ENCODE results near the gene CKS1B. TPM values are rescaled to one million over a fixed set of nuclear protein-coding genes. Genes with fewer than 3 reads are reported as not detected.

Gene CKS1B
- total RNA-seq, 2 donors from 2014 or later: 145 to 229 TPM

DNA sequence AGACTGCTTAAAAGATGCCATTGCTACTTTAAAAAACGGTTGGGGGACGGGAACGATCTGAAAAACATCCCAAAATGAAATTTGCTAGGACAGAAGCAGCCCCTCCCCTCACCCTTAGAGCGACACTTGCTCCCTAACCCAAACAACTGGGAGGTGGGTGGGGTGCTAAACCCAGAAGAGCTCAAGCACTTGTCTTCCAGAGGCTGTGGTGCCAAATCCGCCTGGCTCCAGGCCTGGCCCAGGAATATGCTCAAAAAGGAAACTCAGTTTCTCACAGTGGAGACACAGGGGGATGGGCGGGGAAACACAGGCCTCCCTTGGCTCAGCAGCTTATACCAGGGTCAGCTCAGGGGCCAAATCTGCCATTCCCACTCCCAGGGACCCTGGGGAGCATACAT is 17.9 kb upstream of the CKS1B start:
- no peak for TF ChIP-seq CTCF (conservative IDR thresholded peaks at IDR 0.05)
- peak overlapping the region; percentile 94 for H3K4me3 ChIP-seq (ENCODE audit: low read length)
- no peaks in the 10 kb centered on the region for H3K27me3 Mint-ChIP-seq (ENCODE audit: insufficient read depth)
- H3K36me3 ChIP-seq (ENCODE audit: control insufficient read depth, insufficient read depth, low read length): peaks cover 17% of the 10 kb centered on the region
- H3K27ac ChIP-seq (ENCODE audit: low read depth, low read length): peak overlapping the region; percentile 97
- 14 to 60% methylated on average over 1 to 6 of the region's 6 CpGs for WGBS, 2 experiments (ENCODE audit: insufficient coverage in 1 of 2, insufficient read length in 1 of 2)
- H3K9me3 ChIP-seq (ENCODE audit: control insufficient read depth, low read length): no peaks in the 10 kb centered on the region
- H3K9ac ChIP-seq (ENCODE audit: extremely low read depth, low read length, poor library complexity, severe bottlenecking): peak overlapping the region; percentile 95
- peaks cover 19% of the 10 kb centered on the region for H3K4me1 ChIP-seq (ENCODE audit: control insufficient read depth, insufficient read depth, low read length)
- H3K27ac Mint-ChIP-seq: peak overlapping the region; percentile 99
- H3K9me3 Mint-ChIP-seq: no peaks in the 10 kb centered on the region
- peaks cover 14% of the 10 kb centered on the region for H3K36me3 Mint-ChIP-seq (ENCODE audit: low read depth)
- peak; percentile 68 for DNase-seq
- H3K4me1 Mint-ChIP-seq: peaks cover 52% of the 10 kb centered on the region
- no peaks in the 10 kb centered on the region for H3K27me3 ChIP-seq (ENCODE audit: control insufficient read depth, insufficient read depth, low read length, poor library complexity, severe bottlenecking)
- peak overlapping the region; percentile 75 for H3K4me3 Mint-ChIP-seq

DNA sequence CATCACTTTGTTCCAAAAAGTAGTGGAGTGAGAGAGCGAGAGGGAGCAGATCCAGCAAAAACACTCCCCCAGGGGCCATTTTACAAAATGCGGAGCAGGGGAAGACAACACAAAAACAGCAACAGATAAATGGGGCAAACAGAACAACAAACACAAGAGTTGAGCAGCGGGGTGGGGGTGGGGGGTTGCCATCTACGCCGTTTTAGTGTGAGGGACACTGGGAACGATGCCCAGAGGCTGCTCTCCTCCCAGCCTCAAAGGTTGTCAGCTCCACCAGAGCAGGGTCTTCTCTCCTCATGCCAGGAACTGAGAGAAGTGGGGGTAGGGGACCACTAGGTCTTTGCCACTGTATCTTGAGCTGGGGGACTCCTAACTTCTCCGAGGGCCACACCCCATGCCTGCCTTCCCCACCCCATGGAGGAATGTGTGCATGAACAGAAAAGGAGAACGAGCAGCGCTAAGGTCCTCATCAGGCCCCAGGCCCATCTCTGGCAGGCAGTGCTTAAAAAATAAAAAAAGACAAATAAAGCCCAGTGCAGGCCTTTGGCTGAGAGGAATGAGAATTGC is 17.3 kb upstream of the CKS1B start:
- H3K27ac Mint-ChIP-seq: peak overlapping the region; percentile 99
- no peaks in the 10 kb centered on the region for H3K27me3 Mint-ChIP-seq (ENCODE audit: insufficient read depth)
- peak overlapping the region; percentile 95 for H3K9ac ChIP-seq (ENCODE audit: extremely low read depth, low read length, poor library complexity, severe bottlenecking)
- H3K4me3 ChIP-seq (ENCODE audit: low read length): peak overlapping the region; percentile 94
- H3K4me1 Mint-ChIP-seq: peaks cover 53% of the 10 kb centered on the region
- no peak for DNase-seq
- peaks cover 19% of the 10 kb centered on the region for H3K4me1 ChIP-seq (ENCODE audit: control insufficient read depth, insufficient read depth, low read length)
- H3K9me3 ChIP-seq (ENCODE audit: control insufficient read depth, low read length): no peaks in the 10 kb centered on the region
- H3K36me3 ChIP-seq (ENCODE audit: control insufficient read depth, insufficient read depth, low read length): peaks cover 18% of the 10 kb centered on the region
- peak overlapping the region; percentile 75 for H3K4me3 Mint-ChIP-seq
- H3K9me3 Mint-ChIP-seq: no peaks in the 10 kb centered on the region
- H3K27me3 ChIP-seq (ENCODE audit: control insufficient read depth, insufficient read depth, low read length, poor library complexity, severe bottlenecking): no peaks in the 10 kb centered on the region
- peak overlapping the region; percentile 97 for H3K27ac ChIP-seq (ENCODE audit: low read depth, low read length)
- 67 to 74% methylated on average over 3 to 9 of the region's 9 CpGs for WGBS, 2 experiments (ENCODE audit: insufficient coverage in 1 of 2, insufficient read length in 1 of 2)
- TF ChIP-seq CTCF (conservative IDR thresholded peaks at IDR 0.05): no peak
- H3K36me3 Mint-ChIP-seq (ENCODE audit: low read depth): peaks cover 14% of the 10 kb centered on the region

- H3K9ac ChIP-seq (ENCODE audit: extremely low read depth, low read length, poor library complexity, severe bottlenecking): no peak overlapping the region
- H3K36me3 ChIP-seq (ENCODE audit: control insufficient read depth, insufficient read depth, low read length): peaks cover 25% of the 10 kb centered on the region
- no peak overlapping the region for H3K4me3 ChIP-seq (ENCODE audit: low read length)
- no peak for DNase-seq
- Mint-ChIP-seq H3K4me3 (no peak overlapping the region), H3K27ac (no peak overlapping the region), H3K36me3 (ENCODE audit: low read depth) (peaks cover 17% of the 10 kb centered on the region), H3K27me3 (ENCODE audit: insufficient read depth) (no peaks in the 10 kb centered on the region), H3K9me3 (no peaks in the 10 kb centered on the region), H3K4me1 (peaks cover 55% of the 10 kb centered on the region)
- no peak for TF ChIP-seq CTCF (conservative IDR thresholded peaks at IDR 0.05)
- H3K4me1 ChIP-seq (ENCODE audit: control insufficient read depth, insufficient read depth, low read length): peaks cover 19% of the 10 kb centered on the region
- H3K27me3 ChIP-seq (ENCODE audit: control insufficient read depth, insufficient read depth, low read length, poor library complexity, severe bottlenecking): no peaks in the 10 kb centered on the region
- no peaks in the 10 kb centered on the region for H3K9me3 ChIP-seq (ENCODE audit: control insufficient read depth, low read length)
- 92 to 94% methylated on average over 2 of the region's 2 CpGs for WGBS, 2 experiments (ENCODE audit: insufficient coverage in 1 of 2, insufficient read length in 1 of 2)
- H3K27ac ChIP-seq (ENCODE audit: low read depth, low read length): no peak overlapping the region
Measured at GRCh38 chr1:154958036-154958435, 16.4 kb upstream of the CKS1B start.

All from endodermal cell (in vitro differentiated cells).